Measurements from ENCODE around the gene NAT16. TPM values are rescaled to one million over a fixed set of nuclear protein-coding genes. Genes with fewer than 3 reads are reported as not detected.

The NAT16 gene
- total and polyA plus RNA-seq, 2 of the 13 experiments (the other 11 are each of a cell fraction or from before 2014, with no cell fraction given): 0.04 TPM; not detected in 1

DNA sequence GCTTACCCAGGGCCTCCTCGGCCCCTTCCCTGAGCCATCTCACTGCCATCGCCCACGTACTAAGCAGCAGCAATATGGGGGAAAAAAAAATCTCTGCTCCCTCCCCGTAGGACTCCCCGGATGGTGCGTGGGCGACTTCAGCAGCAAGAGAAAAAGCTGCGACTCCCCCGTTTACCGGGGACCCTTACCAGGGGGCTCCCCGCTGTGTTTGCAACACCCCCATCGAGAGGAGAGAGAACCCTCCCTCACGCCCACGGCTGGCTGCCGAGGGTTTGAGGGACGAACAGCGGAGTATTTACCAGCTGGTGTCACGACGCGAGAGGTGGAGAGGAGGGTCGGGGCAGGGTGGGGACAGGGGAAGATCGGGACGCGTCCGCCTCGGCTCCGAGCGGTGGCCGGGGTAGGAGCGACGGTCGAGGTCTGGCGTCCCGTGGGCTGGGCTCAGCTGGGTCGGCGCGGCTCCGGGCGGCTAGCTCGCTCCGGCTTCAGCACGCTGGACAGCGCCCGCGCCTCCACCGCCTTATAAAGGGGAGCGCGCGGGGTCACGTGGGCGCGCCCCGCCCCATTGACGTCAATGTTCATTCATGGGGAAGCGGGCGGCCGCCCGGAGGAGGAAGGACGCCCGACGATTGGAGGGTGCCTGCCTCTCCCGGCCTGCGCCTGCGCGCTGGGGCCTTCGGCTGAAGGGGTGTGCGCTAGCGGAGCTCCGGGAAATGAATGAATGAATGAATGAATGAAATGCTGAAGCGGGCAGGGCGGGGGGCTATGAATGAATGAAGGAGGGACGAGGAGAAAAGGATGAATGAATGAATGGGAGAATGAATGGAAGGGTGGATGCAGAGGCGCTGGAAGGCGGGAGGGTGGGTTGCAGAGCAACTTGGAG is 14.8 kb downstream of the NAT16 start, which contains the start of gene VGF (continued):
- TF ChIP-seq, protein P1, sequence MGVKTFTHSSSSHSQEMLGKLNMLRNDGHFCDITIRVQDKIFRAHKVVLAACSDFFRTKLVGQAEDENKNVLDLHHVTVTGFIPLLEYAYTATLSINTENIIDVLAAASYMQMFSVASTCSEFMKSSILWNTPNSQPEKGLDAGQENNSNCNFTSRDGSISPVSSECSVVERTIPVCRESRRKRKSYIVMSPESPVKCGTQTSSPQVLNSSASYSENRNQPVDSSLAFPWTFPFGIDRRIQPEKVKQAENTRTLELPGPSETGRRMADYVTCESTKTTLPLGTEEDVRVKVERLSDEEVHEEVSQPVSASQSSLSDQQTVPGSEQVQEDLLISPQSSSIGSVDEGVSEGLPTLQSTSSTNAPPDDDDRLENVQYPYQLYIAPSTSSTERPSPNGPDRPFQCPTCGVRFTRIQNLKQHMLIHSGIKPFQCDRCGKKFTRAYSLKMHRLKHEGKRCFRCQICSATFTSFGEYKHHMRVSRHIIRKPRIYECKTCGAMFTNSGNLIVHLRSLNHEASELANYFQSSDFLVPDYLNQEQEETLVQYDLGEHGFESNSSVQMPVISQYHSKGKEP (CRISPR knock-in tag; IDR thresholded peaks at IDR 0.05): peak; percentile 99
- TF ChIP-seq, protein P2, sequence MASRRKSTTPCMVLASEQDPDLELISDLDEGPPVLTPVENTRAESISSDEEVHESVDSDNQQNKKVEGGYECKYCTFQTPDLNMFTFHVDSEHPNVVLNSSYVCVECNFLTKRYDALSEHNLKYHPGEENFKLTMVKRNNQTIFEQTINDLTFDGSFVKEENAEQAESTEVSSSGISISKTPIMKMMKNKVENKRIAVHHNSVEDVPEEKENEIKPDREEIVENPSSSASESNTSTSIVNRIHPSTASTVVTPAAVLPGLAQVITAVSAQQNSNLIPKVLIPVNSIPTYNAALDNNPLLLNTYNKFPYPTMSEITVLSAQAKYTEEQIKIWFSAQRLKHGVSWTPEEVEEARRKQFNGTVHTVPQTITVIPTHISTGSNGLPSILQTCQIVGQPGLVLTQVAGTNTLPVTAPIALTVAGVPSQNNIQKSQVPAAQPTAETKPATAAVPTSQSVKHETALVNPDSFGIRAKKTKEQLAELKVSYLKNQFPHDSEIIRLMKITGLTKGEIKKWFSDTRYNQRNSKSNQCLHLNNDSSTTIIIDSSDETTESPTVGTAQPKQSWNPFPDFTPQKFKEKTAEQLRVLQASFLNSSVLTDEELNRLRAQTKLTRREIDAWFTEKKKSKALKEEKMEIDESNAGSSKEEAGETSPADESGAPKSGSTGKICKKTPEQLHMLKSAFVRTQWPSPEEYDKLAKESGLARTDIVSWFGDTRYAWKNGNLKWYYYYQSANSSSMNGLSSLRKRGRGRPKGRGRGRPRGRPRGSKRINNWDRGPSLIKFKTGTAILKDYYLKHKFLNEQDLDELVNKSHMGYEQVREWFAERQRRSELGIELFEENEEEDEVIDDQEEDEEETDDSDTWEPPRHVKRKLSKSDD (CRISPR knock-in tag; IDR thresholded peaks at IDR 0.05; ENCODE audit: low read depth): peak; percentile 96
- TF ChIP-seq KDM4B (CRISPR knock-in tag; IDR thresholded peaks at IDR 0.05) (peak; percentile 96), ARNTL (CRISPR knock-in tag; IDR thresholded peaks at IDR 0.05) (peak; percentile 94), ZNF619 (CRISPR knock-in tag; IDR thresholded peaks at IDR 0.05) (no peak), ZNF777 (CRISPR knock-in tag; IDR thresholded peaks at IDR 0.05) (peak; percentile 79), CBFB (CRISPR knock-in tag; IDR thresholded peaks at IDR 0.05) (peak; percentile 87), ZSCAN9 (CRISPR knock-in tag; IDR thresholded peaks at IDR 0.05; ENCODE audit: borderline replicate concordance) (peak; percentile 100), ZC3H4 (CRISPR knock-in tag; IDR thresholded peaks at IDR 0.05; ENCODE audit: borderline replicate concordance) (peak; percentile 54; the same call in 1 of the 2 replicates), MED13 (CRISPR knock-in tag; IDR thresholded peaks at IDR 0.05) (peak; percentile 98), SNAI1 (CRISPR knock-in tag; IDR thresholded peaks at IDR 0.05; ENCODE audit: borderline replicate concordance) (peak; percentile 99), SP4 (CRISPR knock-in tag; IDR thresholded peaks at IDR 0.05) (peak; percentile 92), ZZZ3 (CRISPR knock-in tag; IDR thresholded peaks at IDR 0.05; ENCODE audit: borderline replicate concordance) (0 out of 2 replicates have a peak, but pooled peaks have one; percentile 67)
- TF ChIP-seq, protein P3, sequence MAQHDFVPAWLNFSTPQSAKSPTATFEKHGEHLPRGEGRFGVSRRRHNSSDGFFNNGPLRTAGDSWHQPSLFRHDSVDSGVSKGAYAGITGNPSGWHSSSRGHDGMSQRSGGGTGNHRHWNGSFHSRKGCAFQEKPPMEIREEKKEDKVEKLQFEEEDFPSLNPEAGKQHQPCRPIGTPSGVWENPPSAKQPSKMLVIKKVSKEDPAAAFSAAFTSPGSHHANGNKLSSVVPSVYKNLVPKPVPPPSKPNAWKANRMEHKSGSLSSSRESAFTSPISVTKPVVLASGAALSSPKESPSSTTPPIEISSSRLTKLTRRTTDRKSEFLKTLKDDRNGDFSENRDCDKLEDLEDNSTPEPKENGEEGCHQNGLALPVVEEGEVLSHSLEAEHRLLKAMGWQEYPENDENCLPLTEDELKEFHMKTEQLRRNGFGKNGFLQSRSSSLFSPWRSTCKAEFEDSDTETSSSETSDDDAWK (CRISPR knock-in tag; IDR thresholded peaks at IDR 0.05): no peak
- TF ChIP-seq, protein P4, sequence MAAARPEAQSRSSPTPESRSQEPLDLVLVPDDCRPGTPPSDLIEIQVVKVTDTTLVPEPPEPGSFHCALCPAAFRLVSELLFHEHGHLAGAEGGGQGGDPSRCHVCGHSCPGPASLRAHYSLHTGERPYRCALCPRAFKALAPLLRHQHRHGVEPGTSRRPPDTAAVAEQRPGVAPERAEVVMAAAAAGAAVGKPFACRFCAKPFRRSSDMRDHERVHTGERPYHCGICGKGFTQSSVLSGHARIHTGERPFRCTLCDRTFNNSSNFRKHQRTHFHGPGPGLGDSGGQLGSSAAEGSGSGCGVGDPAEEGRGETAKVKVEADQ (CRISPR knock-in tag; IDR thresholded peaks at IDR 0.05; ENCODE audit: borderline replicate concordance): peak; percentile 99
- TF ChIP-seq, protein P5, sequence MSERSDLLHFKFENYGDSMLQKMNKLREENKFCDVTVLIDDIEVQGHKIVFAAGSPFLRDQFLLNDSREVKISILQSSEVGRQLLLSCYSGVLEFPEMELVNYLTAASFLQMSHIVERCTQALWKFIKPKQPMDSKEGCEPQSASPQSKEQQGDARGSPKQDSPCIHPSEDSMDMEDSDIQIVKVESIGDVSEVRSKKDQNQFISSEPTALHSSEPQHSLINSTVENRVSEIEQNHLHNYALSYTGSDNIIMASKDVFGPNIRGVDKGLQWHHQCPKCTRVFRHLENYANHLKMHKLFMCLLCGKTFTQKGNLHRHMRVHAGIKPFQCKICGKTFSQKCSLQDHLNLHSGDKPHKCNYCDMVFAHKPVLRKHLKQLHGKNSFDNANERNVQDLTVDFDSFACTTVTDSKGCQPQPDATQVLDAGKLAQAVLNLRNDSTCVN (CRISPR knock-in tag; IDR thresholded peaks at IDR 0.05; ENCODE audit: borderline replicate concordance): peak; percentile 97
- TF ChIP-seq, protein P6, sequence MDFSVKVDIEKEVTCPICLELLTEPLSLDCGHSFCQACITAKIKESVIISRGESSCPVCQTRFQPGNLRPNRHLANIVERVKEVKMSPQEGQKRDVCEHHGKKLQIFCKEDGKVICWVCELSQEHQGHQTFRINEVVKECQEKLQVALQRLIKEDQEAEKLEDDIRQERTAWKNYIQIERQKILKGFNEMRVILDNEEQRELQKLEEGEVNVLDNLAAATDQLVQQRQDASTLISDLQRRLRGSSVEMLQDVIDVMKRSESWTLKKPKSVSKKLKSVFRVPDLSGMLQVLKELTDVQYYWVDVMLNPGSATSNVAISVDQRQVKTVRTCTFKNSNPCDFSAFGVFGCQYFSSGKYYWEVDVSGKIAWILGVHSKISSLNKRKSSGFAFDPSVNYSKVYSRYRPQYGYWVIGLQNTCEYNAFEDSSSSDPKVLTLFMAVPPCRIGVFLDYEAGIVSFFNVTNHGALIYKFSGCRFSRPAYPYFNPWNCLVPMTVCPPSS (IDR thresholded peaks at IDR 0.05): no peak
- TF ChIP-seq, protein P7, sequence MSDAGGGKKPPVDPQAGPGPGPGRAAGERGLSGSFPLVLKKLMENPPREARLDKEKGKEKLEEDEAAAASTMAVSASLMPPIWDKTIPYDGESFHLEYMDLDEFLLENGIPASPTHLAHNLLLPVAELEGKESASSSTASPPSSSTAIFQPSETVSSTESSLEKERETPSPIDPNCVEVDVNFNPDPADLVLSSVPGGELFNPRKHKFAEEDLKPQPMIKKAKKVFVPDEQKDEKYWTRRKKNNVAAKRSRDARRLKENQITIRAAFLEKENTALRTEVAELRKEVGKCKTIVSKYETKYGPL (CRISPR knock-in tag; IDR thresholded peaks at IDR 0.05): peak; percentile 95
